ENCODE results near the gene DNTT. TPM values are rescaled to one million over a fixed set of nuclear protein-coding genes. Genes with fewer than 3 reads are reported as not detected.

Gene DNTT
- total RNA-seq, 1 donor from 2014 or later = not detected

- H3K9me3 Mint-ChIP-seq (ENCODE audit: unreplicated experiment) = no peaks in the 10 kb centered on the region
- no peak overlapping the region for H3K4me3 Mint-ChIP-seq (ENCODE audit: unreplicated experiment)
- no peaks in the 10 kb centered on the region for H3K36me3 Mint-ChIP-seq (ENCODE audit: low read depth, unreplicated experiment)
- no peak for TF ChIP-seq CTCF (IDR thresholded peaks at IDR 0.05; ENCODE audit: unreplicated experiment)
- H3K27me3 Mint-ChIP-seq (ENCODE audit: unreplicated experiment) = peaks cover 1% of the 10 kb centered on the region
- no peaks in the 10 kb centered on the region for H3K4me1 Mint-ChIP-seq (ENCODE audit: unreplicated experiment)
- DNase-seq (ENCODE audit: low spot score) = no peak
- no peak overlapping the region for H3K27ac Mint-ChIP-seq (ENCODE audit: unreplicated experiment)
These were observed 39.3 kb upstream of the DNTT start for GRCh38 chr10:96264938-96265337.

- Mint-ChIP-seq H3K4me3 (ENCODE audit: unreplicated experiment) (no peak overlapping the region), H3K27ac (ENCODE audit: unreplicated experiment) (no peak overlapping the region), H3K4me1 (ENCODE audit: unreplicated experiment) (no peaks in the 10 kb centered on the region), H3K27me3 (ENCODE audit: unreplicated experiment) (peaks cover 1% of the 10 kb centered on the region), H3K9me3 (ENCODE audit: unreplicated experiment) (no peaks in the 10 kb centered on the region), H3K36me3 (ENCODE audit: low read depth, unreplicated experiment) (no peaks in the 10 kb centered on the region)
- no peak for TF ChIP-seq CTCF (IDR thresholded peaks at IDR 0.05; ENCODE audit: unreplicated experiment)
- no peak for DNase-seq (ENCODE audit: low spot score)
These were observed 38.0 kb upstream of the DNTT start for GRCh38 chr10:96266118-96266770.

- H3K9me3 Mint-ChIP-seq (ENCODE audit: unreplicated experiment) = no peaks in the 10 kb centered on the region
- no peak for TF ChIP-seq CTCF (IDR thresholded peaks at IDR 0.05; ENCODE audit: unreplicated experiment)
- no peak overlapping the region for H3K27ac Mint-ChIP-seq (ENCODE audit: unreplicated experiment)
- no peaks in the 10 kb centered on the region for H3K4me1 Mint-ChIP-seq (ENCODE audit: unreplicated experiment)
- peaks cover 4% of the 10 kb centered on the region for H3K27me3 Mint-ChIP-seq (ENCODE audit: unreplicated experiment)
- no peaks in the 10 kb centered on the region for H3K36me3 Mint-ChIP-seq (ENCODE audit: low read depth, unreplicated experiment)
- no peak for DNase-seq (ENCODE audit: low spot score)
- no peak overlapping the region for H3K4me3 Mint-ChIP-seq (ENCODE audit: unreplicated experiment)
These were observed 37.0 kb upstream of the DNTT start for GRCh38 chr10:96267234-96267705.

- peaks cover 4% of the 10 kb centered on the region for H3K27me3 Mint-ChIP-seq (ENCODE audit: unreplicated experiment)
- no peaks in the 10 kb centered on the region for H3K4me1 Mint-ChIP-seq (ENCODE audit: unreplicated experiment)
- H3K4me3 Mint-ChIP-seq (ENCODE audit: unreplicated experiment) = no peak overlapping the region
- no peaks in the 10 kb centered on the region for H3K9me3 Mint-ChIP-seq (ENCODE audit: unreplicated experiment)
- no peak overlapping the region for H3K27ac Mint-ChIP-seq (ENCODE audit: unreplicated experiment)
- TF ChIP-seq CTCF (IDR thresholded peaks at IDR 0.05; ENCODE audit: unreplicated experiment) = no peak
- DNase-seq (ENCODE audit: low spot score) = no peak
- no peaks in the 10 kb centered on the region for H3K36me3 Mint-ChIP-seq (ENCODE audit: low read depth, unreplicated experiment)
These were observed 35.8 kb upstream of the DNTT start for GRCh38 chr10:96268341-96268909.

All from endothelial cell (in vitro differentiated cells).